Thoracic aorta (tissue), 2 donors: ENCODE measurements around the gene PLCB3. TPM values are rescaled to one million over a fixed set of nuclear protein-coding genes. Genes with fewer than 3 reads are reported as not detected.

Source experiments
- ATAC-seq: fragments of 150-250 bp; one replicate; pipeline ENCODE4 v1.8.0; 2017; ENCODE audit warnings: low read depth; ENCODE audit not compliant: insufficient number of reproducible peaks, low FRiP score
- DNase-seq: peaks from one replicate; pipeline ENCODE4 v3.0.0-alpha.2; 2020; ENCODE audit warnings: low spot score
- H3K27ac ChIP-seq, 2 donors: fragments of 200-600 bp; sonication (generic); 1 replicate in 1 of 2; 2 replicates in 1 of 2; pipeline ENCODE4 v1.5.1; 2016; ENCODE audit warnings: mild to moderate bottlenecking in 2 of 2, moderate library complexity in 2 of 2
- H3K27me3 ChIP-seq: fragments of 200-600 bp; sonication (generic); replicated peaks from 2 replicates; pipeline ENCODE4 v1.6.0; 2016; ENCODE audit warnings: mild to moderate bottlenecking; ENCODE audit not compliant: insufficient read depth
- H3K36me3 ChIP-seq: fragments of 200-600 bp; sonication (generic); one replicate; pipeline ENCODE4 v1.5.1; 2016
- H3K4me1 ChIP-seq, 2 donors: fragments of 200-600 bp; sonication (generic); 1 replicate in 1 of 2; 2 replicates in 1 of 2; pipeline versions ENCODE4 v1.5.1 to v1.6.0; 2016; ENCODE audit warnings: low read depth in 2 of 2, mild to moderate bottlenecking in 1 of 2; ENCODE audit not compliant: control insufficient read depth in 1 of 2
- H3K4me3 ChIP-seq: fragments of 200-600 bp; sonication (generic); 2 replicates; pipeline ENCODE4 v1.5.1; 2016; ENCODE audit warnings: mild to moderate bottlenecking
- H3K9me3 ChIP-seq: fragments of 200-600 bp; sonication (generic); 2 replicates; pipeline ENCODE4 v1.5.1; 2016
- CTCF ChIP-seq: fragments of 200-600 bp; sonication (generic); IDR thresholded peaks from one replicate; pipeline ENCODE4 v1.5.1; 2019; ENCODE audit warnings: antibody characterized with exemption
- total RNA-seq, 2 donors: library from RNA; depleted of rRNA; stranded (reverse); fragments of >200 nt; gene quantifications; one replicate each; pipeline versions ENCODE4 v1.1.0 to v1.2.3, GENCODE V29; 2016

Gene PLCB3
- total RNA-seq, 2 donors from 2014 or later: 31.5 to 39.7 TPM

DNA sequence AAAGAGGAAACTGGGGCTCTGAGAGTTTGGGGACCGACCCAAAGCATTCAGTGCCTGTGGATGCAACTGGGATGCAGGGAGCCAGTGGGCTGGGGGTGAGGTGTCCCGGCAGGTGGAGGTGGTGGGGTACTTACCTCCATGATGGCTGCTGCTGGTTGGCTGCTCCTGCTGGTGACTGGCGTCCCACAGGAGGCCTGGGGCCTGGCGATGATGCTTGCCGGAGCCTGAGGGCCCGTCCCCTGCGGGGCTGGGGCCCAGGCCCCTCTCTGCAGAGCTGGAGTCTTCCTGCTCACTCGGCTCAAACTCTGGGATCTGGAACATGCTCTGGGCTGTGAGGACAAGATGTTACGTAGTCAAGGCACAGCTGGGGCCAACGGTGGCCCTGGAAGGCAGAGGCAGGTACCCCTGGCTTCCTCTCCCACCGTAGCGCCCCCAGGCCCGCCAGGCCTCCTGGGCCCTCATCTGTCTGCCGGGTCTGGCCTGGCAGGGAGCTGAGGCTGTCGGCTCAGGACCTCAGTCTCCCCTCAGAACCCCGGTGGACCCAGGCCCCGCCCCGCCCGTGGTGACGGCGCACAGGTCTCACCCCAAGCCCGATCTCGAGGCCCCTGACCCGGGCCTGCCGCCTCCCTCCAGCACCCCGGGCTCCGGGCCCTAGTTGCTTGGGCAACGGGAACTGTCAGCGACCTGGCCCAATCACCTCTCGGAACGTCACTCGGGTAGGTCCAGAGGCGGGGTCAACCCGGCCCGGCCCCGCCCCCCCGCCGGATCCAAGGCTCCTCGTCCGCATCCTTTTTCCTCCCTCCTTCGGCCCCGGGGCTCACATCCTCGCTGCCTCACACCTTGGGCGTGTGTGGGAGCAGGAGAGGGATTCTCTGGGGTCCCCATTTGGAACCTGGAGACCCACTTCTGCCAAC is 33.0 kb downstream of the PLCB3 start, which contains the start of gene BAD:
TSS of gene BAD (minus strand) at position 618 of the 914 bp plus-strand sequence. CDS start at position 321, 297 bp downstream.
- Histone ChIP-seq H3K4me1 (peaks cover 18 to 32% of the 10 kb centered on the region in 2 donors), H3K36me3 (peaks cover 6% of the 10 kb centered on the region), H3K27ac (peak within 1 kb of the TSS; percentile 91 to 94), H3K9me3 (no peaks in the 10 kb centered on the region), H3K4me3 (peak within 1 kb of the TSS; percentile 92), H3K27me3 (no peaks in the 10 kb centered on the region)
- peak; percentile 84 for DNase-seq
- no peak for TF ChIP-seq CTCF
- peak; percentile 75 for ATAC-seq

DNA sequence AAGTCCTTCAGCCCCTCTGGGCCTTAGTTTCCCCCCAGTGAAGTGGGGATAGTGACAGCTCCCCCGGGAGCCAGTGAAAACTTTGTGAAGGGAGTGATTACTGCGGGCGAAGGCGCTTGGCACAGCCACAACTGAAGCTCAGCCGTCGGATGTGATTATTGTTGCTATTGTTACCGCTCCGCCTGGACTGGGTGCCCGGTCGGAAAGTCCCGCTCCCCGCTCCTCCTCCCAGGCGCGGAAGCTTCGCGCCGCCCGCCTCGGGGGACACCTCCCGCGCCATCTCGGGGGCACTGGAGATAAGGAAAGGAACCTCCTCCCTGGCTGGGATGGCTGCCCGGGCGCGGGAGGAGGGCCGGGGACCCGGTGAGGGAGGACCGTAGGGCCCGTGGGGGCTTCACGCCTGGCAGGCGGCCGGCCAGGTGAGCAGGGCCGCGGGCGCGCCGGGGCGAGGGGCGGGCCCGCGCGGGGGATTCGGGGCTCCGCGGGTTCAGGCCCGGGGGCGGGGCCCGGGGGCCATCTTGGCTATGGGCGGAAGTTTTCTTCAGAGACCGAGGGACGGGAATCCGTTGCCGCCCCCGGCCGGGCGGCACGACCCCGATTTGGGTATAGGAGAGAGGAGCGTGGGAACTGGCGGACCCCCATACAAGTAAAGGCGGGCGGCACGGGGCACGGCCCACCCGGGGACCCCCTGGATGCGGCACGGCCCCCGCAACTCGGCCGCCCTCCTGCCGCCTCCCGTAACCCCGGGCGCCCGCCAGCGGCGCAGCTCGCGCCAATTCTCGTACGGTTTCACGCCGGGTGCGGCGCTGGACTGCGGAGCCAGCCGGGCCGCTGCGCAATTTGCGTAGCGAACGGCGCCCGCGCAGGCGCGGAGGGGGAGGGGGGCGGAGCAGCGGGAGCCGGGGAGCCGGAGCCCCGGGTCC is 33.9 kb downstream of the PLCB3 start, which contains the start of gene GPR137:
TSS of gene GPR137 (plus strand) at position 887 of the 923 bp plus-strand sequence. CDS start 677 bp downstream, outside the sequence.
- Histone ChIP-seq H3K27me3 (no peaks in the 10 kb centered on the region), H3K4me1 (peaks cover 18 to 32% of the 10 kb centered on the region in 2 donors), H3K36me3 (peaks cover 6% of the 10 kb centered on the region), H3K27ac (peak within 1 kb of the TSS; percentile 91 to 94), H3K9me3 (no peaks in the 10 kb centered on the region), H3K4me3 (peak within 1 kb of the TSS; percentile 92)
- no peak for TF ChIP-seq CTCF
- DNase-seq (no peak), ATAC-seq (peak; percentile 64)

- no peaks in the 10 kb centered on the region for H3K9me3 ChIP-seq
- no peaks in the 10 kb centered on the region for H3K27me3 ChIP-seq
- DNase-seq (no peak), ATAC-seq (no peak)
- no peak for TF ChIP-seq CTCF
- peaks cover 6% of the 10 kb centered on the region for H3K36me3 ChIP-seq
- peaks cover 18 to 32% of the 10 kb centered on the region in 2 donors for H3K4me1 ChIP-seq
- H3K4me3 ChIP-seq: peak overlapping the region; percentile 92
- peak overlapping the region; percentile 91 to 94 for H3K27ac ChIP-seq
Measured at GRCh38 chr11:64285885-64286800, 34.8 kb downstream of the PLCB3 start.

DNA sequence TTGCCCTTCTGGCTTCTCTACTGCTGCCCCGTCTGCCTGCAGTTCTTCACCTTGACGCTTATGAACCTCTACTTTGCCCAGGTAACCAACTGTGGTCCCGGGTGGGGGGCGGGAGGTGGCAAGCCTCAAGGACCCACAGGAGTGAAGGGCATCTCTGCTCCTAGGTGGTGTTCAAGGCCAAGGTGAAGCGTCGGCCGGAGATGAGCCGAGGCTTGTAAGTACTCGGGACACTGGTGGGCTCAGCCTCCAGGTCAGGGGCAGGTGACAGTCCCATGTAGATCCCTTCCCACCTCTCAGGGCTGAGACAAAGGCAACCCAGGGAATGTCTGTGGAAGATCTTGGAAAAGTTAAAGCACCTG is 35.5 kb downstream of the PLCB3 start:
- no peak overlapping the region for H3K27ac ChIP-seq
- ATAC-seq (no peak), DNase-seq (no peak)
- H3K36me3 ChIP-seq: peaks cover under 1% of the 10 kb centered on the region
- H3K9me3 ChIP-seq: no peaks in the 10 kb centered on the region
- no peaks in the 10 kb centered on the region for H3K27me3 ChIP-seq
- TF ChIP-seq CTCF: no peak
- H3K4me1 ChIP-seq: peaks cover 24 to 39% of the 10 kb centered on the region in 2 donors
- H3K4me3 ChIP-seq: no peak overlapping the region
